PC-3 (cell line): ENCODE data around the gene UQCR11.

Experiments used
- CTCF ChIP-seq: fragments of 300-600 bp; sonication (generic); conservative IDR thresholded peaks from 2 replicates; pipeline ENCODE4 v1.5.1; 2017; ENCODE audit warnings: antibody characterized with exemption, low read depth, mild to moderate bottlenecking, low read length
- EZH2 ChIP-seq: fragments of 300-600 bp; sonication (generic); IDR thresholded peaks from one replicate; pipeline ENCODE4 v1.6.1; 2017; ENCODE audit warnings: antibody characterized with exemption, mild to moderate bottlenecking, low read length; ENCODE audit not compliant: unreplicated experiment

GRCh38 chr19:1616875-1617274, 11.6 kb upstream of the UQCR11 start:
- TF ChIP-seq EZH2, result no peak
- no peak for TF ChIP-seq CTCF
